Suprapubic skin (tissue), 3 donors: ENCODE results near the gene MELTF.

Source experiments
- EP300 ChIP-seq: sonication (generic); formaldehyde crosslinking; IDR thresholded peaks from one replicate; pipeline ENCODE4 v1.6.1; 2017; ENCODE audit warnings: antibody characterized with exemption
- POLR2A ChIP-seq, 2 donors: fragments of 450-650 bp; IDR thresholded peaks; one replicate each; pipeline ENCODE4 v1.6.1; 2017; ENCODE audit warnings: antibody characterized with exemption in 2 of 2, mild to moderate bottlenecking in 2 of 2, moderate library complexity in 2 of 2
- TF ChIP-seq, protein P1 (sequence below), 2 donors: fragments of 200-600 bp in 1 of 2; fragments of 450-650 bp in 1 of 2; sonication (generic) in 1 of 2; IDR thresholded peaks; one replicate each; pipeline ENCODE4 v1.5.1; 2016 to 2019; ENCODE audit warnings: antibody characterized with exemption in 2 of 2, mild to moderate bottlenecking in 1 of 2, moderate library complexity in 1 of 2

DNA sequence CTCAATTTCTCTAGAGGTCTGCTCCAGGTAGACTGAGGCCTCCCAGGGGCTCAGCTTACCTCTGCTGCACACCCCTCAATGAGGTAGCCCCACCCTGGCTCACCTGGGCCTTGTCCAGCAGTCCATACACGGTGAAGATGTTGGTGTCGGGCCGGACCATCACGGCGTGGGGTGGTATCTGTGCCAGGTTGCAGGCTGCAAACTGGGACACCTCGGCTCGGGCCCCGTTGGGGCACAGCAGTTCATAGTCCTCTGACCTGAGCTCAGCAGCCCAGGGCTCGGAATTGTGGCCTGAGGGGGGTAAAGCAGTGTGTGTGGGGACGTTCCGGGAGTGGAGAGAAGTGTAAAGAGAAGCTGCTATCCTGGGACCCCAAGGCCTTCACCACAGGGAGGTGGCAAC lies 23.2 kb downstream of the MELTF start:
- TF ChIP-seq, protein P1, sequence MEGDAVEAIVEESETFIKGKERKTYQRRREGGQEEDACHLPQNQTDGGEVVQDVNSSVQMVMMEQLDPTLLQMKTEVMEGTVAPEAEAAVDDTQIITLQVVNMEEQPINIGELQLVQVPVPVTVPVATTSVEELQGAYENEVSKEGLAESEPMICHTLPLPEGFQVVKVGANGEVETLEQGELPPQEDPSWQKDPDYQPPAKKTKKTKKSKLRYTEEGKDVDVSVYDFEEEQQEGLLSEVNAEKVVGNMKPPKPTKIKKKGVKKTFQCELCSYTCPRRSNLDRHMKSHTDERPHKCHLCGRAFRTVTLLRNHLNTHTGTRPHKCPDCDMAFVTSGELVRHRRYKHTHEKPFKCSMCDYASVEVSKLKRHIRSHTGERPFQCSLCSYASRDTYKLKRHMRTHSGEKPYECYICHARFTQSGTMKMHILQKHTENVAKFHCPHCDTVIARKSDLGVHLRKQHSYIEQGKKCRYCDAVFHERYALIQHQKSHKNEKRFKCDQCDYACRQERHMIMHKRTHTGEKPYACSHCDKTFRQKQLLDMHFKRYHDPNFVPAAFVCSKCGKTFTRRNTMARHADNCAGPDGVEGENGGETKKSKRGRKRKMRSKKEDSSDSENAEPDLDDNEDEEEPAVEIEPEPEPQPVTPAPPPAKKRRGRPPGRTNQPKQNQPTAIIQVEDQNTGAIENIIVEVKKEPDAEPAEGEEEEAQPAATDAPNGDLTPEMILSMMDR (IDR thresholded peaks at IDR 0.05): no peak
- no peak for TF ChIP-seq POLR2A (IDR thresholded peaks at IDR 0.05)
- TF ChIP-seq EP300: no peak
